Measurements from ENCODE around the gene BTBD18. TPM values are rescaled to one million over a fixed set of nuclear protein-coding genes. Genes with fewer than 3 reads are reported as not detected.
A peak's percentile ranks its signal among the peaks of the same experiment; 100 is the strongest.

The BTBD18 gene, protein sequence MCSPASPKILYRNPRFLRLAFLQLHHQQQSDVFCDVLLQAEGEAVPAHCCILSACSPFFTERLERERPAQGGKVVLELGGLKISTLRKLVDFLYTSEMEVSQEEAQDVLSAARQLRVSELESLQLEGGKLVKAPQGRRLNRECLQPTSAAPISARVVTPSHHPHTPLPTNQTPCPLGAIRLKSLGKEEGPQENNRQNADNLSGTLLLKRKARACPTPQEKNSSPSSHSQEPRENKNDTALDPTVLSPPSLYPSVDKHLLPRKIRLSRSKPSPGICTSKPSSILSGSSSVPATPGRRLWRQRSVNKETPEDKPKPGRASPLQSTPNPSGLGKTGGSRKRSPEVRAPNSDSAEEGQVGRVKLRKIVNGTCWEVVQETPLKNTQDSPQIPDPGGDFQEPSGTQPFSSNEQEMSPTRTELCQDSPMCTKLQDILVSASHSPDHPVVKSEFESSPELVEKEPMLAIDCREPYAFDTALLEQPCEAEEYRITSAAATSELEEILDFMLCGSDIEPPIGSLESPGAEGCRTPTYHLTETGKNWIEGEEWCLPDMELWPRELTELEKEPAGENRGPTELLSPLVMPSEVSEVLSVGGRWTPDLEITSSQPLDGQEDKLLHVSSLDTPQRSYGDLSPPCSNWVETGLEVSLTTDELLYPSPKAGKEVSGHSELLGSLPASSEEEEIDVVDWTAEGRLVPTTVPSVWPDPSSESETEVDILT
- total RNA-seq (2014; rRNA removed; shearing (Covaris generic)) = not detected in 2 replicates
- polyA plus RNA-seq (2015; cell fraction: cytosol; rRNA removed) = not detected in 2 replicates
- not detected in 2 replicates for polyA plus RNA-seq (2015; cell fraction: nucleus; rRNA removed)

DNA sequence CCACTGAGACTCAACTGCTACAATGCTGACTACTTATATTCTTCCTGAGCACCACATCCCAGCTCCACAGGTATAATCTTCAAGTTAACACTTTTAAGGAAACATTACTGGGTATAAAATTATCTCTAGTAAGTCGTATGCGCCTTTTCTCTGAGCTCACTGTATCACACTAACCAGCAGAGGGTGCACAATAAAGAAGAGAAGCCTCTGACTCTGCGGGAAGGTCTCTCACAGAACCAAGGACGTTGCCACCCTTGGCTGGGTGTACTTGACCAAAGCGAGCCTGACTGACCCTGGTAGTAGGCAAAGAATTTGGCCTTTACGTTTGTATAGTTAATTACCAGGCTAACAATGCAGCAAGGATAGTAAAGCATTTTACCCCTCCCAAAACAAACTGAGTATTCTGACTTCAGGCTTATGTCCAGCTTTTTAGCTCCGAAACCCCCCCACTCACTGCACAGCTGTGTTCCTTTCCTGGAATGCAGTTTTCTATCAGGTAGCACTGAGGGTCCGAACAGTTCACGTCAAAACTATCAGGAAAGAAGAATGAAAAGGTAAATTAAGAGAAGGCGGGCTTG is at the start of gene BTBD18:
BTBD18 (minus strand) TSS at position 144 of the 578 bp plus-strand sequence. CDS start 631 bp downstream, outside the sequence.
- DNase-seq (ENCODE audit: low read depth, low spot score) = peak; percentile 72
- in situ Hi-C loops (cut with HindIII; ENCODE audit: low pct_unique_long_range_greater_than_20kb, low sequenced_read_pairs) = no loop called here

DNA sequence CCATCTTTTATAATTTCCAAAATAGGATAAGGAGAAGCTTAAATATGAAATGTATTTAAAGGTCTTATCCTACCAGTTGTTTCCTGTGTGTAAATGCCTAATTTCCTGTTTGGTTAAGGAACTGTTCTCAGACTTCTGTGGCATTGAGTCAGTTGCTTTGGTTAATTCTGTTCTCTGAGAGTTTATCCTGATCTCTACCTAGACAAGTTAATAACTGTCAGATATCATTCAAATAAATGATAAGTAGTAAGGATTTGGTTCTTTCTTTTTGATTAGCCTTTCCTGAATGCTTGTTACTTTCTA is 49.5 kb upstream of the BTBD18 start:
- no peak for DNase-seq (ENCODE audit: low read depth, low spot score)

DNA sequence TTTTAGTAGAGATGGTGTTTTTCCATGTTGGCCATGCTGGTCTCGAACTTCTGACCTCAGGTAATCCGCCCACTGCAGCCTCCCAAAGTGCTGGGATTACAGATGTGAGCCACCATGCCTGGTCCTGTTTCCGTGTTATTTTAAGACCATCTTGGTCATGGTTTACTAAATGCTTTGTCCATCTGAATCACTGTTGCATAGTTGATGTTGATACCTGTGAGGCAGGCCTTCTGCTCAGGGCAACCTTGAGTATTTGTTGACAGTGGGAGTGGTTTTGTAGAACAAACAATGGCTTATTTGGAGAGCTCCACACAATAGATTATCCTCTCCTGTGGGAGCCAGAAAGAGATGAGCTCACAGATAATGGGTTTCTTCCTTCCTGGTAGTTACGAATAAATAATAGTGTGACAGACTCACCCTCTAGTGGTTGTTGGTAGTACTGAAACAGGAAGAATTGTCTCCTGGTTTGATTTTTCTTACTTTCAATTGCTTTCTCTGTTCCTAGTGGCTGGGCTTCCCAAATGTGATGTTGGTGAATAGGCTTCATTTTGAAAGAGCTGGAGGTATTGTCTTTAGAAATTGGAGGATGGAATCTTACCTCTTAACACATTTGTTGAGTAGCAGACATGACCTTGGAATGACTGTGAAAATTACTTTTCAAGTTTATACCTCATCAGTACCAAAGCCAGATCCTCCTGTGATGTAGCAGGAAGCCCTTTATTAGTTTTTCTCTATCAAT is 49.0 kb upstream of the BTBD18 start:
- DNase-seq (ENCODE audit: low read depth, low spot score) = peak; percentile 81
- in situ Hi-C loops (cut with HindIII; ENCODE audit: low pct_unique_long_range_greater_than_20kb, low sequenced_read_pairs) = no loop called here

More for the DNA sequence above, 49.5 kb upstream of the BTBD18 start:
- in situ Hi-C loops (cut with HindIII; ENCODE audit: low pct_unique_long_range_greater_than_20kb, low sequenced_read_pairs) = no loop called here

DNA sequence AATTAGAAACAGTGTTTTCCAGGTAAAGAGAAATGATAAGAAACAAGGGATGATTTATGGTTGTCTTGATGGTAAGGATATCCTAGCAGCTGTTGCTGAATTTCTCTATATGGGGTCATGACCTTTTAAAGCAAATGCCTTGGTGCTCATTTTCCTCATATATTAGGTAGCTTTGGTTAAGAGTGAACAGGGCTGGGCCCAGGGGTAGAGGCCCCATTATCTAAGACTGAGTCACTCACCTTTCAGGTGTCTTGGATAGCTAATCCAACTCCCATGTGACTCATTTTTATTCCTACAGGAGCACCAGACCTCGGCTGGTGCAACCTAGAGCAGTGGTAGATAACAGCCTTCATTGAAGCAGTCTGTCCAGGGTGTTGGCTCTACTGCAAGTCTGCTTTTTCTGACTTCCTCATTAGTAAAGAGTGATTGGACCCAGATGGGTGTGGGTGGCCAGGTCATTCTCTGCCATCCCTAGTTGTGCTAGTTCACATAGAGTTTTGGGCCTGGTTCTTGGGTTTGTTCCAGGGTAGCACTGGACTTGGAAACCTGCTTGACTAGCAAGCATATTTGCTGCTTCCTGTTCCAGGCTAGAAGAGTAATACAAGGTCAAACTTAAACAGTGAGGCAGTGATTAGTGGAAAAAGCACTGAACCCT is 47.4 kb upstream of the BTBD18 start:
- in situ Hi-C loops (cut with HindIII; ENCODE audit: low pct_unique_long_range_greater_than_20kb, low sequenced_read_pairs) = no loop called here
- peak; percentile 8 for DNase-seq (ENCODE audit: low read depth, low spot score)

DNA sequence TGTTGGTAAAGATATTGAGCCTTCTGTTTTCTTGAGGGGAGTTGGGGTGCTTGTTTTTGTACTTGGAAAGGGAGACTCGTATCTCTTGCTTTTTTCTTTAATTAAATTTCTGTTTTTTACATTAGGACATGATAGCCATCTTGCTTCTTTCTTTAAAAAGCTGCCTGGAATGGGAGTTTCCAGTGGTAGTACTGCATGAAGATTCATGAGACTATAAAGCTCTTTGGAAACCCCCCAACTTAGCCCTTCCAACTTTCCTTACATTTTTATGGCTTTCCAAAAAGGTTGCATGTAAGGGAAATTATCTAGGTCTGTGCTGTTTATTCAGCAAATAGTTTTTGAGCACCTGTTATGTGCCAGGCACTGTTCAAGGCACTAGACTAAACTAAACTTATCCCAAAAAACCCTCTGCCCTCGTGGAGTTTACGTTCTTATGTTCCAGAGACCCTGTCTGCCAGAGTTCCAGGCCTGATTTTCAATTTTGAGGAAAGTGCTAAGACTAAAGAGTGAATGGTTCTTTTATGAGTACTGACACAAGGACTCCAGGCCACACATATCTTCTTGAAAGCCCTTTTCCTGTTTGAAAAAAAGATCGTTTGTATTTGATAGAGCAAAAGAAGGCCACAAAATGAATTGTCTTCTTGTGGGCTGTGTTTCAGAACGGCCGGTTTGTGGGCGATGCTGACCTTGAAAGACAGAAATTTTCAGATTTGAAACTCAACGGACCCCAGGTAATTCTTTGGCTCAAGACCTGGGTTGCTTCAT is 41.9 kb upstream of the BTBD18 start:
- in situ Hi-C loops (cut with HindIII; ENCODE audit: low pct_unique_long_range_greater_than_20kb, low sequenced_read_pairs) = no loop called here
- peak; percentile 44 for DNase-seq (ENCODE audit: low read depth, low spot score)

DNA sequence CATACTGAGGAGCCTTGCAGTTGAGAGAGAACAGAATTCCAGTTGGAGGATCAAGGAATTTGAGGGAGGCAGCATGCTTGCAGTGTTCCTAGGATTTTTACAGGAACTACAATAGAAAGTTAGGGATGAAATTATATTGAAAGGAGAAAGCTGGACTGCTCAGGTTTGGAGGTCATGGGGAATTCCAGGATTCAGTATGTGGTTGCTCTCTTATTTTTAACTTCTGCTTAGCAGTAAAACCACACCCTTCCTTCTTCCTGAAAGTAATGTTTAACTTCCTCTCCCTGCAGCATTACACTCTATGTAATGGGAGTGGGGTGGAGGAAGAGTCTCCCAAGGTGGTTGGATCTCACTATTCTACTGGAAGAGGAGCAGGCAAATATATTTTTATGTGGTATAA is 41.3 kb upstream of the BTBD18 start:
- DNase-seq (ENCODE audit: low read depth, low spot score) = no peak
- in situ Hi-C loops (cut with HindIII; ENCODE audit: low pct_unique_long_range_greater_than_20kb, low sequenced_read_pairs) = no loop called here

DNA sequence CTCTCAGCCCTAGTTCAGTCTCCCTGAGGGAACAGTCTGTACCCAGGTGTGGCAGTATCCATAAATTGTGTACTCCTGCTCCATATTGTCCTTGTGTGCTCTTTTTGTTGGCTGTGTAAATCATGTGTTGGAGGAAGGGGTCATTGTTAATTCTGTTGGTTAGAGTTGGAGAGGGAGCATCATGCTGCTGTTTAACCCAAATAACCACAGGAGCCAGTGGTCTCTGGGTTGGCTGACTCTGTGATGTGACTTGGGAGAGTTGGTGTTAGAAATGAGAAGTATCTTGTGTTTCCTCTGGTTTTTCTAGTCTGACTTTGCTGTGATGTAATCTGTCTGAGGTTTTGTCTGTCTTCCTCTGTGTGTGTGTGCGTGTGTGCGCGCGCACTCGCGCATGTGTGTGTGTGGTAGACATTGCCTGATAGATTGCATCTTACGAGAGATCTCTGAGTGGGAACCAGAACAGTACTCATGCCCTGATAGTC is 40.5 kb upstream of the BTBD18 start:
- in situ Hi-C loops (cut with HindIII; ENCODE audit: low pct_unique_long_range_greater_than_20kb, low sequenced_read_pairs) = no loop called here
- no peak for DNase-seq (ENCODE audit: low read depth, low spot score)

DNA sequence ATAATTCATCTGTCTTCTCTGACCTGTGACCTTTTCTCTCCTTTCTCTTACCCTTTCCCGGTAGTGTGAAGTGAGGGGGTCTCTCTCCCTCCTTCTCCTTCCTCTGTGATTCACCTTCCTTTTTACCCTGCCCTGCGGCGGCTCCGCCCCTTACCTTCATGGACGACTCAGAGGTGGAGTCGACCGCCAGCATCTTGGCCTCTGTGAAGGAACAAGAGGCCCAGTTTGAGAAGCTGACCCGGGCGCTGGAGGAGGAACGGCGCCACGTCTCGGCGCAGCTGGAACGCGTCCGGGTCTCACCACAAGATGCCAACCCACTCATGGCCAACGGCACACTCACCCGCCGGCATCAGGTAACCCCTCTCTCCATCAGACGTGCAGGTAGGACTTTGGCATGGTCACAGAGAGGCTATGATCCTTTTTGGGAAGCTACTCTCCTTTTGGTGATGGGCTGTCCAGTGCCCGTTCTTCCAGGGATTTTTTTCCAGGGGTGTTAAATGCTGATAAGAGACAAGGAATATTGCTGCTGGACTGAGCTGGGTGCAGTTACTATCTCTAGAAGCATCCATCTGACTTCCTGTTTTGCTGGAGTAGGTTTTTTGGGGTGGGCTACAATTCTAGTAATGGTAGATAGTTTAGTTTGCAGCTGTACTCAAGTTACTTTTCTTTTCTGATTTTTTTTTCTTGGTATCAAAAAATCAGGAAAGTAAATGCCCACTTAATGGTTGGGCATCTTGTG is 39.9 kb upstream of the BTBD18 start:
- DNase-seq (ENCODE audit: low read depth, low spot score) = no peak
- in situ Hi-C loops (cut with HindIII; ENCODE audit: low pct_unique_long_range_greater_than_20kb, low sequenced_read_pairs) = no loop called here

DNA sequence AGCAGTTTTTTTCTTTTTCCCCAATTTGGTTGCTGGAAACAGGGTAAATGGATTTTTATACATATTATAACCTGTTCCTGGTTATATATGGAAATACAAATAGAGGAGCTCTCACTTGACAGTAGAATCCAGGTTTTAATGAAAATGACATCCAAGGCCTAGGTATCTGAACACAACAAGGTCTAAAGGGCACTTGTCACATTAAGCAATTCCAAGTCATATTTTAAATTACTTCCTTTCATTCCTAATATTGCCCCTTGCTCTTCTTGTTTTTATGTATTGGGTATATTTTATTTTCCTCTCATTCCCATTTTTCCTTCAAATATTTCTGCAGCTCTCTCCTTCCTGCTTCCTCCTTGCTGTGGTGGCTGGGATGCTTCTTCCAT is 37.1 kb upstream of the BTBD18 start:
- in situ Hi-C loops (cut with HindIII; ENCODE audit: low pct_unique_long_range_greater_than_20kb, low sequenced_read_pairs) = no loop called here
- DNase-seq (ENCODE audit: low read depth, low spot score) = no peak

DNA sequence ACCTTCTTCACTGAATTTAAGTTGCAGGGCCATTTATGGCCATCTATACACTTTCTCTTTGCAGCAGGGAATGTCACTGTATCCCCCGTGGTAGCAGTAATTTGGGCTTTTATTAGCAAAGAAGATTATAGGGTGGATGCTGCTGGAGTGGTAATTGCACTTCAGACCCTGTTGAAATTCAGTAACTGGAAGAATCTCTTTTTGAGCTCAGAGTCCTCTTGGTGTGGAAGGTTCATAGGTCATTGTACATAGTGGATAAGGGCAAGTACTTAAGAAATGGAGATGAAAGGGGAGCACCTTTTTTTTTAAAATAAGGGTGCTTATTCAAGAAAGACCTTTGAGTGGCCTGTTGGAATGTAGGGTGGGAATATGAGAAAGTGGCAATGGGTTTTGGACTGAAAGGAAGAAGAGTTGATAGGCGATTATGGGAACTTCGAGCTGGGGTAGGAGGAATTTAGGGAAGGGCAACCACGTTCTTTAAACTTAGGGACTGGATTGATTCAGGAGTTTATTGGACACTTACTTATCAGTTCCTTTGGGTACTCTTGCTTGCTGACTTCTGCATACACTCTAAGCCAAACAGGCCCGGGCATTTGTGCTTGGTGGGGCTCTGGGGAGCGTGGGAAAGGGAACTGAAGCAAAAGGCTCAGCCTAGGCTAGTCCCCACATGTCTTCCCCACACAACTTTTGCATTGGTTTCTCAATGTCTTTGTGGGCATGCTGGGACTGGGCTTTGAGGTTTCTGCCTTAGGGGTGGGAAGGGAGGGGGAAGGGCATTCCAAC is 36.5 kb upstream of the BTBD18 start:
- peak; percentile 10 for DNase-seq (ENCODE audit: low read depth, low spot score)
- in situ Hi-C loops (cut with HindIII; ENCODE audit: low pct_unique_long_range_greater_than_20kb, low sequenced_read_pairs) = no loop called here

DNA sequence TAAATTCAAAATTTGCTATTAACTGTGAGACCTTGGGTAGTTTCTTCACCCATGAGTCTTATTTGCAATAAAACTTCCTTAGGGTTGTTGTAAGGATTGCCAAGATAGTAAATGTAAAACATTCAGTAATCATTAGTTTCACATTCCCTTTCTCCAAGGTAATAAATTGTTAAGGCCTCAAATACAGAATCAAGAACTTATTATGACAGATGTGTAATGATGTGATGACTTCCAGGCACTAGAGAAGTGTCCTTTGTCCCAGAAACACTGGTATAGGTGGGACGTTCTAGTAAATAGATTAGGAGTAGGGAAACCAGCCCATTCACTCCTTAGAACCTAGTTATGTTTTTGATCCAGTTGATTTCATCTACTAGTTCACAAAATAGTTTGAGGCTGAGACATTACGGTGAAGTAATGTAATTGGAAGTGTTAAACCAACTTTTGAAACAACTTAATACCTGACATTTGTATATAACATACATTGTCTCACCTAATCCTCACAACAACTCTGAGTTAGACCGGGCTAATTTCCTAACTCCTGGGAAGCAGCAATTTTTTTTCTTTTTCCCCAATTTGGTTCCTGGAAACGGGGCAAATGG is 35.5 kb upstream of the BTBD18 start:
- in situ Hi-C loops (cut with HindIII; ENCODE audit: low pct_unique_long_range_greater_than_20kb, low sequenced_read_pairs) = no loop called here
- DNase-seq (ENCODE audit: low read depth, low spot score) = no peak

DNA sequence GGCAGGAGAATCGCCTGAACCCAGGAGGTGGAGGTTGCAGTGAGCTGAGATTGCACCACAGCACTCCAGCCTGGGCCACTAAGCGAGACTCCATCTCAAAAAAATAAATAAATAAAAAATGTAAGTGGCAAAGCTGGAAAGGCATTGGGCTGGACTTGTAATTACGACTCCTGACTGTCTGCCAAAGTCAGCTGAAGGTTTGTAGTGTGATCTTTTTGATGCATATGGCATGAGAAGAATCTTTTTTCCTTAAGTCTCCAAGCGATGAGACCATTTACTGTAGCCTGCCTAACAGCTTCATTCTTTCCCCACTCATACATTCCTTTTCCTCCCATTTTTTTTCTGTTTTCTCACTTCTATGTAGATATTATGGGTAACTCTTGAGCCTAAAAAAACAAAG is 34.8 kb upstream of the BTBD18 start:
- DNase-seq (ENCODE audit: low read depth, low spot score) = no peak
- in situ Hi-C loops (cut with HindIII; ENCODE audit: low pct_unique_long_range_greater_than_20kb, low sequenced_read_pairs) = no loop called here

DNA sequence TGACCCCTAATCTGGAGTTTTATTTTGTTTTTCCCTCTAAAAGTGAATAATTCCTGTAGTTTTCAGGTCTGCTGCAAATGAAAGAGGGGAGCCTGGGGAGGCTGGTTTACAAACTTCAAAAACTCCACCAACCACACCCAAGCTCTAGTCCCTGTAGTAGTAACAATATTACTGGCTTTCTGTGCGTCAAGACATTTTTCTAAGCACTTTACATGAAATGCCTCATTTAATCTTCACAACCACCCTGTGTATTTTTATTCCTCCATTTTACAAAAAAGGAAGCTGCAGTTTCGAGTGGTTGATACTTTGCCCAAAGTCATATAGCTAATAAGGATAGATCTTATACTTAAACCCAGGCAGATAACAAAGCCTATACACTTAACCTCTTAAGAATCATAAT is 33.5 kb upstream of the BTBD18 start:
- in situ Hi-C loops (cut with HindIII; ENCODE audit: low pct_unique_long_range_greater_than_20kb, low sequenced_read_pairs) = no loop called here
- DNase-seq (ENCODE audit: low read depth, low spot score) = no peak

DNA sequence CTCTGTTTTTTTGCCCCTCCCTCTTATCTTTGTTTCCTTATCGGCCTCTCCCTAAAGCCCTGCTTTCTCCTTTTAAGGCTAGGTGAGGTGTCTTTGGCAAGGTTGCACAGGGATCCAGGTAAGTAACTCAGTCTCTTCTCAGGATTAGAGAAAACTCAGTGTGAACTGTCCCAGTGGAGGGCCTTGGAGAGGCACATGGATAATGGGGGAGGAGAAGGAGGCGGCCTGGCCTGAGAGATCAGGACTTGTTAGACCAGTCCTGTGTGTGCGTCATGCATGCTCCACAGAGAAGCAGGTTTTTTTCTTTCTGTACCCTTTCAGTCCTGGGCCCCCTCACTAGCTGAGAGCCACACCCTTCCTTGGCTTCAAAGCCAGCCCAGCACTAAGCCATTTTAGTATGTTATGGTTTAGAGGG is 29.9 kb upstream of the BTBD18 start:
- DNase-seq (ENCODE audit: low read depth, low spot score) = no peak
- in situ Hi-C loops (cut with HindIII; ENCODE audit: low pct_unique_long_range_greater_than_20kb, low sequenced_read_pairs) = no loop called here

DNA sequence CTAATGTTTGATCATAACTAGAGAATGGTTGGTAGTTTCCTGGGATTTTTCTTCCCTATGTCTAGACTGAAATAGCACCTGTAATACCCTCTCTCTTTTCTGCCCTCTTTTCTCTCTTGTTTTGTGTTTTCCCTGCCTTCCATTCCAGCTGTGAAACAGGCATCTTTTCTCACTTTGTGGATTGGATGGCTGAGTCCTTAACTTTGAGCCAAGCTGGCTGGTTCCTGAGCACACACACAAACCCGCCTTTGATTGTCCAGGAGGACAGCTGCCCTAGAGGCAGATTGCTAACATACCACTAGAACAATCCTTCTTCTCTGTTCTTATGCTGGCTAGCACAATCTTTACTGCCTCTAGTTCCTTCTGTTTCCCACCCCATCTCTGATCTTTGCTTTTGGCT is 27.7 kb upstream of the BTBD18 start:
- peak; percentile 95 for DNase-seq (ENCODE audit: low read depth, low spot score)
- in situ Hi-C loops (cut with HindIII; ENCODE audit: low pct_unique_long_range_greater_than_20kb, low sequenced_read_pairs) = no loop called here
